A673 (cell line): ENCODE measurements around the gene RALA. TPM values are rescaled to one million over a fixed set of nuclear protein-coding genes. Genes with fewer than 3 reads are reported as not detected.
A peak's percentile ranks its signal among the peaks of the same experiment; 100 is the strongest.
"Not testable (repeated sequence)": the region's sequence is repeated elsewhere in the genome, so short reads cannot be mapped to it uniquely, and the experiment has no call there.

ENCODE experiments used
- BruUV-seq: library from RNA; stranded (reverse); fragments of 400-500 nt; replicated peaks from 2 replicates; lab custom pipeline; 2021; lab: Mats Ljungman, UMichigan
- CTCF ChIA-PET: fragments of 300-600 bp; sonication (Branson Sonifier 250); formaldehyde crosslinking; loops from one replicate; lab custom pipeline; 2022; ENCODE audit warnings: antibody characterized with exemption; lab: Charles Lee
- POLR2A ChIA-PET: fragments of 300-600 bp; sonication (Branson Sonifier 250); formaldehyde crosslinking; loops from one replicate; lab custom pipeline; 2022; ENCODE audit warnings: antibody characterized with exemption; ENCODE audit not compliant: low non-redundant PET; lab: Charles Lee
- DNase-seq: peaks from one replicate; pipeline ENCODE4 v3.0.0-alpha.2; 2015; ENCODE audit warnings: low spot score
- H3K27ac ChIP-seq: fragments of 200-600 bp; sonication (generic); 2 replicates; pipeline ENCODE4 v1.5.1; 2016; ENCODE audit warnings: mixed run types, low read depth, mild to moderate bottlenecking, mixed read lengths, antibody characterized with exemption, low read length; ENCODE audit not compliant: poor library complexity, severe bottlenecking
- H3K27me3 ChIP-seq: fragments of 200-600 bp; sonication (generic); replicated peaks from 2 replicates; pipeline ENCODE4 v1.6.1; 2017; ENCODE audit warnings: mixed run types, low read depth, mild to moderate bottlenecking, mixed read lengths, antibody characterized with exemption, low read length; ENCODE audit not compliant: insufficient read depth, poor library complexity
- H3K36me3 ChIP-seq: fragments of 200-600 bp; sonication (generic); 2 replicates; pipeline ENCODE4 v1.6.1; 2016; ENCODE audit warnings: mixed run types, mild to moderate bottlenecking, mixed read lengths, antibody characterized with exemption, low read length; ENCODE audit not compliant: insufficient read depth, poor library complexity, severe bottlenecking
- H3K4me1 ChIP-seq: fragments of 200-600 bp; sonication (generic); 2 replicates; pipeline ENCODE4 v1.6.1; 2017; ENCODE audit warnings: mixed run types, mild to moderate bottlenecking, mixed read lengths, antibody characterized with exemption, low read length; ENCODE audit not compliant: insufficient read depth, poor library complexity, severe bottlenecking
- H3K4me3 ChIP-seq: fragments of 200-600 bp; sonication (generic); 2 replicates; pipeline ENCODE4 v1.5.1; 2016; ENCODE audit warnings: low read depth, mixed run types, mild to moderate bottlenecking, mixed read lengths, low read length; ENCODE audit not compliant: poor library complexity, severe bottlenecking
- H3K9me3 ChIP-seq: fragments of 200-600 bp; sonication (generic); 2 replicates; pipeline ENCODE4 v1.6.1; 2016; ENCODE audit warnings: mixed run types, low read depth, mild to moderate bottlenecking, mixed read lengths, antibody characterized with exemption, low read length; ENCODE audit not compliant: poor library complexity, severe bottlenecking
- CTCF ChIP-seq: fragments of 300-800, 200-600 bp; sonication (generic); conservative IDR thresholded peaks from 2 replicates; pipeline ENCODE4 v1.5.1; 2017; ENCODE audit warnings: low read depth, mild to moderate bottlenecking, antibody characterized with exemption, low read length, moderate library complexity, mixed read lengths
- EZH2 ChIP-seq: fragments of 200-600 bp; sonication (generic); IDR thresholded peaks from 2 replicates; pipeline ENCODE4 v1.6.1; 2017; ENCODE audit warnings: borderline replicate concordance, low read depth, mild to moderate bottlenecking, mixed read lengths, antibody characterized with exemption, low read length; ENCODE audit not compliant: poor library complexity, severe bottlenecking
- intact Hi-C: fragments of 100-400 bp; cut with micrococcal nuclease; formaldehyde crosslinking; loops from one replicate; pipeline ENCODE4 v1.10.0; 2022; ENCODE audit not compliant: unreplicated experiment
- total RNA-seq: library from RNA; stranded (reverse); gene quantifications from 2 replicates; pipeline ENCODE4 v1.2.3, GENCODE V29; 2021

The RALA gene
- total RNA-seq, 1 experiment from 2014 or later = 33.9 TPM

GRCh38 chr7:39664585-39664984 lies 41.2 kb downstream of the RALA start:
- Histone ChIP-seq H3K4me1 (peaks cover 18% of the 10 kb centered on the region), H3K27me3 (no peaks in the 10 kb centered on the region), H3K9me3 (peaks cover 3% of the 10 kb centered on the region), H3K36me3 (no peaks in the 10 kb centered on the region), H3K4me3 (no peak overlapping the region), H3K27ac (no peak overlapping the region)
- TF ChIP-seq EZH2 (no peak), CTCF (no peak)
- POLR2A ChIA-PET = no interaction called here
- BruUV-seq = no TSS peak
- intact Hi-C loops = no loop called here
- DNase-seq = no peak
- CTCF ChIA-PET = no interaction called here

DNA sequence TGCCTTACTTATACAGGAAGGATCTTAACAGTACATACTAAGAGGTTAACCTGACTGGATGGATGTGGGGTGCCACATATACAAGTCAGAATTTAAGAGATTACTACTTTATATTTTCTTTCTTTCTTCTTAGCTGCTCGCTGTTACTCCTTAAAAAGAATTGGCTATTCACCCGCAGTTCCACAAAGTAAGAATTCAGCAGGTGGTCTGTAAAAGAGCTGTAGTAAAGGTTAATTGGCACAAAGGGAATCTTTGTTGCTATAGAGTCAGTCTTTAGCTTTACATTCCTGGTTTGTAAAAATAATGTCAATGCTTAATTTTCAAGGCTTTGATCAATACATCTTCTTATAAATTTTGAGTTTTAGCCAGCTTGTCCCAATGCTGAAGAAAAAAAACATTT lies 43.2 kb downstream of the RALA start:
- H3K27me3 ChIP-seq = no peaks in the 10 kb centered on the region
- H3K36me3 ChIP-seq = no peaks in the 10 kb centered on the region
- CTCF ChIA-PET = no interaction called here
- intact Hi-C loops = no loop called here
- no peak overlapping the region for H3K4me3 ChIP-seq
- peaks cover 25% of the 10 kb centered on the region for H3K4me1 ChIP-seq
- peaks cover 3% of the 10 kb centered on the region for H3K9me3 ChIP-seq
- no peak for TF ChIP-seq CTCF
- TF ChIP-seq EZH2 = no peak
- no peak overlapping the region for H3K27ac ChIP-seq
- POLR2A ChIA-PET = no interaction called here
- BruUV-seq = no TSS peak
- no peak for DNase-seq

GRCh38 chr7:39667341-39667923 lies 44.1 kb downstream of the RALA start:
- Histone ChIP-seq H3K36me3 (no peaks in the 10 kb centered on the region), H3K4me1 (peaks cover 34% of the 10 kb centered on the region), H3K27ac (no peak overlapping the region), H3K4me3 (no peak overlapping the region), H3K27me3 (no peaks in the 10 kb centered on the region), H3K9me3 (peaks cover 3% of the 10 kb centered on the region)
- ChIA-PET POLR2A (no interaction called here), CTCF (no interaction called here)
- BruUV-seq = no TSS peak
- intact Hi-C loops = no loop called here
- DNase-seq = peak; percentile 21
- TF ChIP-seq CTCF (no peak), EZH2 (no peak)

DNA sequence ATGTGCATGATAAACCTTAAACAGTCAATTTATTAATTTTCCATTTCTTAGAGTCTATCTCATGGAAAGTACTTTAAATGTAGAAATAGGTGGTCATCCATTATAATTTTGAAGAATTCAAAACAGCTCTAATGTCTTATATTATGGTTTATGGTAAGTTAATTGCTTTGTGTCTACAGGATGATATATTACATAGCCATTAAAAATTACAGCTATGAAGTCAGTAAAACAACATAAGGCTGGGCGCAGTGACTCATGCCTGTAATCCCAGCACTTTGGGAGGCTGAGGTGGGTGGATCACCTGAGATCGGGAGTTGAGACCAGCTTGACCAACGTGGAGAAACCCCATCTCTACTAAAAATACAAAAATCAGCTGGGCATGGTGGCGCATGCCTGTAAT lies 44.9 kb downstream of the RALA start:
- H3K36me3 ChIP-seq, H3K9me3 ChIP-seq, H3K4me3 ChIP-seq, POLR2A ChIA-PET, intact Hi-C loops, BruUV-seq, DNase-seq, H3K27me3 ChIP-seq, H3K27ac ChIP-seq, CTCF ChIA-PET: not testable (repeated sequence)
- H3K4me1 ChIP-seq = peaks cover 37% of the 10 kb centered on the region
